ENCODE measurements around the gene ANKDD1B. TPM values are rescaled to one million over a fixed set of nuclear protein-coding genes. Genes with fewer than 3 reads are reported as not detected.

ANKDD1B gene
- total and polyA plus RNA-seq, 2 of the 8 experiments (the other 6 are each of a cell fraction or from before 2014, with no cell fraction given) = 0.08 to 0.22 TPM

- TF ChIP-seq, protein P1, sequence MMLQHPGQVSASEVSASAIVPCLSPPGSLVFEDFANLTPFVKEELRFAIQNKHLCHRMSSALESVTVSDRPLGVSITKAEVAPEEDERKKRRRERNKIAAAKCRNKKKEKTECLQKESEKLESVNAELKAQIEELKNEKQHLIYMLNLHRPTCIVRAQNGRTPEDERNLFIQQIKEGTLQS (IDR thresholded peaks at IDR 0.05; ENCODE audit: insufficient read depth, low read depth, low read length) = no peak
These were observed 106.0 kb downstream of the ANKDD1B start, which contains the start of gene POC5 (continued) for GRCh38 chr5:75717082-75717922.

Data from H1 (cell line).